Mammary epithelial cell (primary cell): Measurements from ENCODE around the gene ADTRP.

ENCODE experiments used
- EZH2 ChIP-seq: IDR thresholded peaks from 2 replicates; pipeline ENCODE4 v1.6.1; 2012; ENCODE audit warnings: low read length, inconsistent platforms, borderline replicate concordance
- TF ChIP-seq, protein P1 (sequence below), 2 donors: IDR thresholded peaks in 1 of 2; conservative IDR thresholded peaks in 1 of 2; 2 replicates each; pipeline ENCODE4 v1.5.1; 2011 to 2012; ENCODE audit warnings: inconsistent platforms in 2 of 2, low read length in 2 of 2, mild to moderate bottlenecking in 2 of 2, control low read depth in 1 of 2, low read depth in 1 of 2; ENCODE audit not compliant: insufficient read depth in 1 of 2; ENCODE audit errors: extremely low read depth in 1 of 2

DNA sequence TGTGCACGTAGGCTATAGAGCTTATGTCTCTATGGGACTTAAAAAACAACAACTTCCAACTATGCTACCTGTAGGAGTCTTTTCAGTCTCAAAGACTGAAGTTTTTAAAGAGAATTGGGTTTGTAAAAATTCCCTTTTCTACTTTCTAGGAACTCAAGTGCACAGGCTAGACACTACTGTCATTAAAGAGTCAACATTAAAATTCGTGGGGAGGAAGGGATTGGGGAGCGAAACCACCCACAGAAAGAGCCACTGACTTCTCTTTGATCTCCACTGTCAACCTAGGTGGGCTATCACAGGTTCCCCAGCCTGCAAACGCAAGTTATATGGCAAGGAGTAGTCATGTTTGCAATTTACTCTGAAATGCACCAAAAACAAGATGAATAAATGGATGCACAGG lies 37.7 kb downstream of the ADTRP start:
- TF ChIP-seq, protein P1, sequence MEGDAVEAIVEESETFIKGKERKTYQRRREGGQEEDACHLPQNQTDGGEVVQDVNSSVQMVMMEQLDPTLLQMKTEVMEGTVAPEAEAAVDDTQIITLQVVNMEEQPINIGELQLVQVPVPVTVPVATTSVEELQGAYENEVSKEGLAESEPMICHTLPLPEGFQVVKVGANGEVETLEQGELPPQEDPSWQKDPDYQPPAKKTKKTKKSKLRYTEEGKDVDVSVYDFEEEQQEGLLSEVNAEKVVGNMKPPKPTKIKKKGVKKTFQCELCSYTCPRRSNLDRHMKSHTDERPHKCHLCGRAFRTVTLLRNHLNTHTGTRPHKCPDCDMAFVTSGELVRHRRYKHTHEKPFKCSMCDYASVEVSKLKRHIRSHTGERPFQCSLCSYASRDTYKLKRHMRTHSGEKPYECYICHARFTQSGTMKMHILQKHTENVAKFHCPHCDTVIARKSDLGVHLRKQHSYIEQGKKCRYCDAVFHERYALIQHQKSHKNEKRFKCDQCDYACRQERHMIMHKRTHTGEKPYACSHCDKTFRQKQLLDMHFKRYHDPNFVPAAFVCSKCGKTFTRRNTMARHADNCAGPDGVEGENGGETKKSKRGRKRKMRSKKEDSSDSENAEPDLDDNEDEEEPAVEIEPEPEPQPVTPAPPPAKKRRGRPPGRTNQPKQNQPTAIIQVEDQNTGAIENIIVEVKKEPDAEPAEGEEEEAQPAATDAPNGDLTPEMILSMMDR (conservative IDR thresholded peaks at IDR 0.05 in 1 of 2, IDR thresholded peaks at IDR 0.05 in 1 of 2; ENCODE audit: extremely low read depth in 1 of 2, insufficient read depth in 1 of 2, low read depth in 1 of 2, low read length in 2 of 2): no peak
- TF ChIP-seq EZH2: no peak
